HL-60/S4 (cell line): ENCODE data around the gene F8.
"Not testable (repeated sequence)": the region's sequence is repeated elsewhere in the genome, so short reads cannot be mapped to it uniquely, and the experiment has no call there.

ENCODE experiments used
- in situ Hi-C: fragments of 300-500 bp; cut with MboI; formaldehyde crosslinking; loops from 2 replicates; pipeline ENCODE4 v1.14.3; 2022; ENCODE audit warnings: low sequenced_read_pairs

F8 gene

DNA sequence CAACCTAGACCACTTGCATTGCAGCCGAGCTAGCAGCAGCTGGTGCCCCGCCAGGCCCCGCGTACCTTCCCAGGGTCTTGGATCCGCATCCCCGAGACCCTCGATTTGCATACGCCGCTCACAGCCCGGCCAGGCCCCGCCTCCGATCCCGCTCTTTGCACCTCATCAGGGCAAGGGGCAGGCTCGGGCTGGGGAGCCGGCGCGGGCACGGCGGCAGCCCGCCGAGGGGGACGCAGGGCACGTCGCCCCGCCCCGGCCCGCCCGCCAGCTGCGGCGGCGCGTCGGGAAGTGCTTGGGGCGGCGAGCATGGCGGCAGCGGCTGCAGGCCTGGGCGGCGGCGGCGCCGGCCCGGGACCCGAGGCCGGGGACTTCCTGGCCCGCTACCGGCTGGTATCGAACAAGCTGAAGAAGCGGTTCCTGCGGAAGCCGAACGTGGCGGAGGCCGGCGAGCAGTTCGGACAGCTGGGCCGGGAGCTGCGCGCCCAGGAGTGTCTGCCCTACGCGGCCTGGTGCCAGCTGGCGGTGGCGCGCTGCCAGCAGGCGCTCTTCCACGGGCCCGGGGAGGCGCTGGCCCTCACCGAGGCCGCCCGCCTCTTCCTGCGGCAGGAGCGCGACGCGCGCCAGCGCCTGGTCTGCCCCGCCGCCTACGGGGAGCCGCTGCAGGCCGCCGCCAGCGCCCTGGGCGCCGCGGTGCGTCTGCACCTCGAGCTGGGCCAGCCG is 136.3 kb downstream of the F8 start, which contains the start of gene F8A1:
TSS of gene F8A1 (plus strand) at position 287 of the 720 bp plus-strand sequence. CDS start at position 307, 20 bp downstream.
- in situ Hi-C loops, result not testable (repeated sequence)

DNA sequence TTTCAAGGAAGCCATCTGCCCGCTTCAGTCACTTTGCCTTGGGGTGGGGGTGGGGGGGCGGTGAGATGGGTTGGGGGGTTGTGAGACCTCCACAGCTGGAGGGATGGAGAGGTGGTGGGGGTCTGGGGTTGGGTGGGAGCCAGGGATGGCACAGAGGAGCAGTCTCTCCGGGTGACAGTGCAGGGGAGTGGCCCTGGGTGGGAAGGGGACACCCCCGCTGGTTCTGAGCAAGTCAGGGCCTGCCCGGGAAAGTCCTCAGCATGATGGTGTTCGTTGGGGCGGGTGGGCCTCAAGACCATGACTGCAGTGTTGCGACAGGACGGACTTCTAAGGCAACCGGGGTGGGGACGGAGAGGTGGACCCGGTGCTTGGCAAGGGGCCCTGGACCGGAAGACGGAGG is 137.0 kb downstream of the F8 start:
- in situ Hi-C loops, result not testable (repeated sequence)

DNA sequence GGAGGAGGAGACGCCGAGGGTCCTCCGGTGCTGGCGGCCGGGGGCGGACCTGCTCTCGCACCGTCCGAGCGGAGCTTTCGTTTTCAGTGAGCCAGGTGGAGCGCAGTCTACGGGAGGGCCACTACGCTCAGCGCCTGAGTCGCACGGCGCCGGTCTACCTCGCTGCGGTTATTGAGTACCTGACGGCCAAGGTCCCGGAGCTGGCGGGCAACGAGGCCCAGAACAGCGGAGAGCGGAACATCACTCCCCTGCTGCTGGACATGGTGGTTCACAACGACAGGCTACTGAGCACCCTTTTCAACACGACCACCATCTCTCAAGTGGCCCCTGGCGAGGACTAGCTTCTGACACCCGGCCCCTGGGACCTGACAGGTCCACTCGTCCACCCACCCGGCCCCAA is 137.5 kb downstream of the F8 start:
- in situ Hi-C loops, result not testable (repeated sequence)

DNA sequence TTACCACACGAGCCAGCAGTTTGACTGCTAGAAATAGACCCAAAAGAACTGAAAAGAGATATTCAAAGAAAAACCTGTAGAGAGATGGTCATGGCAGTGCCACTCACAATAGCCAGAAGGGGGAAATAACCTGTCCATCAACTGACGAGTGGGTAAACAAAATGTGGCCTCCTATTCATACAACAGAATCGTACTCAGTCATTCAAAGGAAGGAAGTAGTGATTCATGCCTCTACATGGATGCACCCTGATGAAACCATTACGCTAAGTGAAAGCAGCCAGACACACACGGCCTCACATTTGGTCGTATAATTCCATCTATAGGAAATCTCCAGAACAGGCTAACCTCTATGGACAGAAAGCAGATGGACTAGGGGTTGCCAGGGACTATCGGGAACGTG is 138.5 kb downstream of the F8 start:
- in situ Hi-C loops, result not testable (repeated sequence)

DNA sequence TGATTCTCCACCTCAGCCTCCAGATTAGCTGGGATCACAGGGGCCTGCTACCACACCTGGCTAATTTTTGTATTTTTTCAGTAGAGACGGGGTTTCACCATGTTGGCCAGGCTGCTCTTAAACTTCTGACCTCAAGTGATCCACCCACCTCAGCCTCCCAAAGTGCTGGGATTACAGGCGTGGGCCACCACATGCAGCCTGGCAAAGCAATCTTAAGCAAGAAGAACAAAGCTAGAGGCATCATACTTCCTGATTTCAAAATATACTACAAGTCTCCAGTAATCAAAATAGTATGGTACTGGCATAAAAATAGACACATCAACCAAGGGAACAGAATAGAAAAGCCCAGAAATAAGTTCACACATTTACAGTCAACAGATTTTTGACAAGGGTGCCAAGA is 149.2 kb downstream of the F8 start:
- in situ Hi-C loops, result no loop called here

DNA sequence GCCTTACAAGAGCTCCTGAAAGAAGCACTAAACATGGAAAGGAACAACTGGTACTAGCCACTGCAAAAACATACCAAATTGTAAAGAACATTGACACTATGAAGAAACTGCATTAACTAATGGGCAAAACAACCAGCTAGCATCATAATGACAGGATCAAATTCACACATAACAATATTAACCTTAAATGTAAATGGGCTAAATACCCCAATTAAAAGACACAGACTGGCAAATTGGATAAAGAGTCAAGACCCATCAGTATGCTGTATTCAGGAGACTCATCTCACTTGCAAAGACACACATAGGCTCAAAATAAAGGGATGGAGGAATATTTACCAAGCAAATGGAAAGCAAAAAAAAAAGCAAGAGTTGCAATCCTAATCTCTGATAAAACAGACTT is 154.0 kb downstream of the F8 start:
- in situ Hi-C loops, result not testable (repeated sequence)

DNA sequence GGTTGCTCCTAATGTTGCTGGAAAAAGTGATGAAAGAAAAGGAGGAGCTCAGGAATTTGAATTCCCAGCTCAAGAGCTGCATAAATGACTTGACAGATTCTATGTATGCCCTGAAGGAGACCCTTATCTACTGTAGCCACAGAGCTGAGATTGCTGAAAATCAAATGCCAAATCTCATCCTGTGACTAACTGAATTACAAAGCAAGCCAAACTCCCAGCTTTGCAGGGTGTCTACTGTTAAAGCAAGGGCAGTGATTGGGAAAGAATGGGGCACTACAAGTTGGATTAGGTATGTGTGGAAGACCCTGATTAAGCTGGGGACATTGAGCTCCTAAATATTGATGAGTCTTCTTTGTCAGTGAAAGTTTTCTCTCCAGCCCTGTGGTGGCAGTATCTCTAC is 167.3 kb downstream of the F8 start:
- in situ Hi-C loops, result no loop called here

DNA sequence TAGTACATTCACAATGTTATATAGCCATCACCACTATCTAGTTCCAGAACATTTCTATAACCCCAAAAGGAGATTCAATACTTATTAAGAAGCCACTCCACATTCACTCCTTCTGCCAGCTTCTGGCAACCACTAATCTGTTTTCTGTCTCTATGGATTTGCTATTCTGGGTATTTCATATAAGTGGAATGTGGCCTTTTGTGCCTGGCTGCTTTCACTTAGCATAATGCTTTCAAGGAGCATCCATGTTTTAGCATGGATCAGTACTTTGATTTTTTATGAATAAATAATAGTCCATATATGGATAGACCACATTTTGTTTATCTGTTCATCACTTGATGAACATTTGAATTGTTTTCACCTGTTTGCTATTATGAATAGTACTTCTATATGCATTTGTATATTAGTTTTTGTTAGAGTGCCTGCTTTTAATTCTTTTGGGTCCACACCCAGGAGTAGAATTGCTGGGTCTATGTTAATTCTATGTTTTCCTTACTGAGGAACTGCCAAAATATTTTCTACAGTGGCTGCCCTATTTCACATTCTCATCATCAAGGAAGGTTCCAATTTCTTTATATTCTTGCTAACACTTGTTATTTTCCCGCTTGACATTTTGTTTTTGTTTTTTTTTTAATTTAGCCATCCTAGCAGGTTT is 171.4 kb downstream of the F8 start:
- in situ Hi-C loops, result no loop called here

DNA sequence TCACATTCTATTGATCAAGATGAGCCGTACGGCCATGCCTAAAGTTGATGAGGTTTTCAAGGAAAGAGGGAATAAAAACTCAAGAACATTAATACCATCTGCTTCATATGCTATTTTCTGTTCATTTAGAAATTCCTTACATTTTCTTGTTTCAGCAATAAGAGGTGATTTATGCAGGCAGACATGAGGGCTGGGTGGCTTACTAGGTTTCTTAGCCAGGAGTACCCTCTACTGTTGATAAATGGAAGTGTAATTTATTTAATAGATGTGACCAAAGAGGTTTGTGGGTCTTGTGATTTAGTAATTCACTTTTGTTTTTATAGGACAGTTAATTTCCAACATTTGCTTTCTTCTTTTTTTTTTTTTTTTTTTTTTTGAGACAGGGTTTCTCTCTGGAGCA is 181.7 kb downstream of the F8 start:
- in situ Hi-C loops, result no loop called here

DNA sequence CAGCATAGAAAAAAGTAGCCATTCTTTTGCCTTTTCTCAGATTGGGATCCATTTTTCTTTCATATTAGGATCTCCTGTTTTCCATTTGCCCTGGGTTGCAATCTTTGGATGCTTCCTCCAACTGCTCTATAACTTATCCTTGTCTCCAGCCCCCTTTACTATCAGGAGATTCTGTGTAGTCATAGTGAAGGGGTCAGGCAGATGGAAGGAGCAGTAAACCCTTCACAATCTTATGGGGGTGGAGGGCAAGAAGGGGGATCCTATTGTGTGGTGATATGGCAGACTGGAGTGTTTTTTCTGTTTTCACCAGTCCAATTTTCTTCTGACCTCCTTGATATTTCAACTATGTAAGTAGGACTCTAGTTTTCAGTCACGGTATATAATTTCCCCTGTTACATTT is 186.4 kb downstream of the F8 start:
- in situ Hi-C loops, result no loop called here

DNA sequence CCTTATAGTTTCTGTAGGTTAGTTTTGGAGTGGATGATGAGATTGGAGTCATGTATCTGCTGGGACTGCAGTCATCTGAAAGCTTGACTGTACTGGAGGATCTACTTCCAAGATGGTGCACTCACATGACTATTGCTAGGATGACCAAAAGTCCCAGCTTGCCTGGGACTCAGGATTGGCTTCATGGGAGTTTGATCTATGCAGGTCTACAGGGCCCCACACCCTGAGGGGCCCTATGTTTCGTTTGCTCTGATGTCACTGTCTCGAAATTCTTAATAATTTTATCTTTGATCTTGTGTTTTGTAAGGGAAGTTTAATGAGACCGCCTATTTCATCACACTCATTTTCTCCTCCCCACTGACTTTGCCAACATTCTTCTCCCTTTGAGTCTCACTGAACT is 188.0 kb downstream of the F8 start, which contains the start of gene SMIM9:
TSS of gene SMIM9 (minus strand) at position 101 of the 400 bp plus-strand sequence. CDS start 3,806 bp downstream, outside the sequence.
- in situ Hi-C loops, result no loop called here

DNA sequence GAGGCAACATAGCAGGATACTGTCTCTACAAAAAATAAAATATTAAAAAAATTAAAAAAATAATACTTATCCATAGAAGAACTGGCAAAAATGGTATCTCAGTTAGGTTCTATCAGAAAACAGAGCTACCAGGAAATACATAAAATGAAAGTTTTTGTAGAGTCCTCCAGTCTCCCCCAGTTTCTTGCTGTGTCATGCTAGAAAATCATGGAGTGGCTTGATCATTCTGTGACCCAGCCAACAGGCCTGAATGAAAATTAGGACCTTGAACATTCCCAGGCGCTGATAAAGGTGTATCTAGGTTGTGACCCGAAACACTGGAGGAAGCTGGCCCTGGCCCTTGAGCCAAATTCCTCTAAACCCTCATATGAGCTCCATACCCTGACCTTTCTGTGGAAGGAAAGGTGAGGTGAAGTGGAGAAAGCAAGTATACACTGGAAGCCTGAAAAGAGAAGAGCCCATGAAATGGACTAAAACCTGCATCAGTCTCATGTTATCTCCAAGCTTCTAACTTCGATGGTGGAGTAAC is 188.7 kb downstream of the F8 start:
- in situ Hi-C loops, result no loop called here

DNA sequence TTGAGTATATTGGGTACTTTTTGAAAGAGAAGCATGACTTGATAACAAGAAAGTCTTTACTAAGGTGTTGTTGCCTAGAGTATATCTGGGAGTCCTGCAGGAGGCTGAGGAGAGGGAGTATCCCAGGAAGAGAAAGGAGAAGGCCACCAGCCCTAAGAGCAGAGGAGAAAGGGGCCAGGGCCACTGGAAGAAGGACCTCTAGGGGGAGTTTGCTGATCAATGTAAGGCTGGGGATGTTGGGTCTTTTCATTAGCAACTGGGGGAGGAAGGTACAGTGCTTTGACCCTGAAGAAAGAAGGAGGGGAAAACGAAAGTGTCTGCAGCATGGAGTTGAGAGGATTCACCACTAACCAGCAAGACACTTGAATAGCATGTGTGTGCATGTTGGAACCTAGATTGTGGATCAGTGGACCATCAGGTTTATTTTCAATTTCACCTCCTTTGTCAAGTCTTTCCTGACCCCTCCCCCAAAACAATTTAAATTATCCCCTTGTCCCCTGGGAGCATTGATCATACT is 192.5 kb downstream of the F8 start:
- in situ Hi-C loops, result no loop called here

DNA sequence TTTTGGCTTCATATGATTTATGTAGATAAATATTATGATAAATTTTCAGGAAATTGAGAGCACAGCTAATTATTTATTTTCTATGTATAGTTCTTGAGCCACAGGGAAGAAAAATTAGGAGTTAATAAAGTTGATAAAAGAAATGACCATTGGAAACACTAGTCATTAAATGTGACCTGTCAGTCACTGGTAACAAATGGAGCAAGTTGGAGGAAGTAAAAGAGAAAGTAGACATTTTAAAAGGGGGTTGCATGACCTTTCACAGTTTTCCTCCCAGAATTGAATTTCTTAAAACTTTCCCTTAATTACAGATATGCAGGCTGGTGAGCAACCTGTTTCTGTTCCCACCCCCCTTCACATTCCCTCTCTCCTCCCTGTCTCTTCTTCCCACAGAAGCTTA is 193.4 kb downstream of the F8 start:
- in situ Hi-C loops, result no loop called here

DNA sequence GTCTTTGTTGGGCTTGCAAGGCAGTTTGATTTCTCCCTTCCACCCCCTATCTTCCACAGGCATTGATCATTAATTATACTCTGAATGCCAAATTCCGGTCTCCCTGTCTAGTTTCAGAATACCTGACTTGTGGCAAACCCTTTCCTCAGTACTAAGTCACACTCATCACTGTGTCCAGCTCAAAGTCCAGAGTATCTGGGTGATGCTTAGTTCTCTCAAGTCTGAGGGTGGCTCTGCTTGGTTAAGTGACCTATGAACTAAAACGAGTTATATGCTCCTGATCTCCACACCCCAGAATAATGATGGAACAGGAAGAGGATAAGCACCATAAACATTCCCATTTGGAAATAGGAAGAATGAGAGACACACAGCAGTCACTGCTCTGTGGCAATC is 194.5 kb downstream of the F8 start:
- in situ Hi-C loops, result no loop called here

DNA sequence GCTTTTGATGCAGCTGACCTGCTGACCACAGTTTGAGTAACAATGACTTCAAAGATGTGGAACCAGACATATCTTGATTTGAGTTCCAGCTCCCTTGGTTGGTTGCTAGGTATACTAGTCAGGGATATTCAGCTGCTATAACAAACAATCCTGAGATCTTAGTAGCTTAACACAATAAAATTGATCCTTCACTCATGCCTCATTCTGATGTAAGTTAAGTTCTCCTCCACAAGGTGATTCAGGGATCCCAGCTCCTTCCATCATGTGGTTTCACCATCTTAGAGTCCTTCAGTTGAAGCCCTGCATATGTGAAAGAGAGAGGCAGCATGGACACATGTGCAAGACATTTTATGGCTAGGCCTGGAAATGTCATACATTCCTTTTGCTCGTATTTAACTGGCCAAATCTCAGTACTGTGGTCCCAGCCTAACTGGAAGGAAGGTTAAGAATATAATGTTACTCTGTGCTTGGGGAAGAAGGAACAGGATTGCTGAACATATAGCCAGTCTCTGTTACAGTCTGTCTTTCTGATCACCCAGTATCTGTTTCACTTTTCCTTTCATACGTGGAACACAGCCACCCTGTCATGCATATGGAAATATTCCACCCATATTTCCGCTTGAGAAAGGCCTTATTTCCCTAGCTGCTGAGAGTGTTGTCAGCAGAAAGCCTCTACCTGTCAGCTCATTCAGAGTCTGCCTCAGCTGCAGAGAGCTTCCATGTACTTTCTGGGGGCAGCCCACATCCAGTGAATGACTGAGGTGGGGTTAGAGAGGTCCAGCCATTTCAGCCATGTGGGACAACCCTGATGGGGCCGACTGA is 195.1 kb downstream of the F8 start:
- in situ Hi-C loops, result no loop called here

DNA sequence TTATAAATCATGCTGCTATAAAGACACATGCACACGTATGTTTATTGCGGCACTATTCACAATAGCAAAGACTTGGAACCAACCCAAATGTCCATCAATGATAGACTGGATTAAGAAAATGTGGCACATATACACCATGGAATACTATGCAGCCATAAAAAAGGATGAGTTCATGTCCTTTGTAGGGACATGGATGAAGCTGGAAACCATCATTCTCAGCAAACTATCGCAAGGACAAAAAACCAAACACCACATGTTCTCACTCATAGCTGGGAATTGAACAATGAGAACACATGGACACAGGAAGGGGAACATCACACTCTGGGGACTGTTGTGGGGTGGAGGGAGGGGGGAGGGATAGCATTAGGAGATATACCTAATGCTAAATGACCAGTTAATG is 196.9 kb downstream of the F8 start:
- in situ Hi-C loops, result not testable (repeated sequence)

DNA sequence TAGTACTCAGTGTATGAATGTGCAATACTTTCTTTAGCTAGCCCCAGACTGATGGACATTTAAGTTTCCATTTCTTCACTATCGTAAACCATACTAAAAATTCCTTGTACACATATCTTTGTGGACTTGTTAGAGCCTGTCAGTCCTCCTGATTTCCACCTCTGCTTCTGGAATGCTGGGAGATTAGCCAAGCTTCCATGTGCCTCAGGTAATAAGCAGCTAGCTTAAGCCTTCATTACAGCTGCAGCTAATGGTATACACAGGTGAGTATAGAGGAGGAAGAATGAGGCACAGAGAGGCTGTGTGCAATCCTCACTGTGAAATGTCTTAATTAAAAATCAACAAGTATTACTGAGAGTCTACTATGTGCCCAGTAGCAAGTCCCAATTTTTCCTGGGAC is 197.9 kb downstream of the F8 start:
- in situ Hi-C loops, result no loop called here

DNA sequence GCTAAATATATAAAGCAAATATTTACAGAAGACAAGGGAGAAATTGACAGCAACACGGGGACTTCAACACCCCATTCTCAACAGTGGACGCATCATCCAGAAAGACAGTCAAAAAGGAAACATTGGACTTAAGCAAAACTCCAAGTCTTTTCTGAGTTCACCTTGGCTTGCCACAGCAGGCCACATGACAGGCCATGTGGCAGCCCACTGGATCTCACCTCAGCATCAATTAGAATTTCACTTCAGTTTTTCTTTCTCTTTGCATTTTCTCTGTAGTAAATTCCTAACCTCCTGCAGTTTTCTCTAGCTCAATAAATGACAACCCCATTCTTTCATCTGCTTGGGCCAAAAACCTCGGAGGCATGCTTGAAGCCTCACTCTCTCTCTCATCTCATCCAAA is 200.5 kb downstream of the F8 start:
- in situ Hi-C loops, result no loop called here

DNA sequence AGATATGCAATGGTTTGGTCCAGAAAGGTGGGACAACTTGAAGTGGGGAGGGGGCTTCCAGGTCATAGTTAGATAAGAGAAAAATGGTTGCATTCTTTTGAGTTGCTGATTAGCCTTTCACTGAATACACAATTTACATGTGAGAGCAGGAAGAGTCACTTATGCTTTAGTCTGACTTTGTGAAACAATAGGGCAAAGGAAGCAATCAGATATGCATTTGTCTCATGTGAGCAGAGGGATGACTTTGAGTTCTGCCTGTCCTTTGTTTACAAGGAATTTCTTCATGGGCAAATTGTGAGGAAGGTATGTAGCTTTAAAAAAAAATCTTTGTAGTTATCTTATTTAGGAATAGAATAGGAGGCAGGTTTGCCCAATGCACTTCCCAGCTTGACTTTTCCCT is 201.0 kb downstream of the F8 start:
- in situ Hi-C loops, result no loop called here

DNA sequence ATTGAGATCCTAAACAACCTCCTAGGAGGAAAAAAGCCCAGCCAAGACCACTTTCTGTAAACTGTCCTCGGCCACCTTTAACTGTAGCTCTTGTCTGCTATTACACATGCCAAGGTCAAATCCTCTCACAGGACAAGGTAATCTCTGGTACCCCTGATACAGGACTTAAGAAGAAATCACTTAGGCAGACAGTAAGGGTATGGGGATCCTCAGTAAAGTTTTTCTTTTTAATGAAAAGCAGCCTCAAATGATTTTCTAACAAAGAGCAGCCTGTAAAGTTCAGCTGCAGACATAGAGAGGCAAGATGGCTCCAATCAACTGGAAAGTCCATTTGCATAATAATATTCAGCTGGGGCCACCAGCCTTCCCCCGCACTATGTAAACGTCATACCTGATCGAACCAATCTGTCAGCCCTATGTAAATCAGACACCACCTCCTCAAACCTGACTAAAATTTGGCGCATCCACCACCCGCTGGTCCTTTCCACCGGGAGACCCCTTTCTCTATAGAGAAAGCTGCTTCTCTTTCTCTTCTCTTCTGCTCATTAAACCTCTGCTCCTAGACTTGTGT is 202.7 kb downstream of the F8 start:
- in situ Hi-C loops, result no loop called here
